HCT116 (cell line): ENCODE measurements around the gene CD200. TPM values are rescaled to one million over a fixed set of nuclear protein-coding genes. Genes with fewer than 3 reads are reported as not detected.

Experiments
- ATAC-seq: fragments of 200-7000 bp; cut with Tn5 transposase; 2 replicates; pipeline ENCODE4 v1.9.1; 2020; ENCODE audit warnings: mild to moderate bottlenecking, moderate library complexity
- BruUV-seq: library from RNA; stranded (reverse); fragments of 400-500 nt; replicated peaks from 2 replicates; lab custom pipeline; 2021; lab: Mats Ljungman, UMichigan
- CTCF ChIA-PET: fragments of 300-600 bp; sonication (Branson Sonifier 250); formaldehyde crosslinking; loops from one replicate; lab custom pipeline; 2021; ENCODE audit warnings: antibody characterized with exemption; lab: Charles Lee
- POLR2A ChIA-PET: fragments of 300-600, 350-600 bp; sonication (Branson Sonifier 250); formaldehyde crosslinking; loops from one replicate; lab custom pipeline; 2021; ENCODE audit warnings: antibody characterized with exemption; lab: Charles Lee
- RAD21 ChIA-PET, 2 experiments: fragments of 300-600 bp; sonication (Branson Sonifier 250); formaldehyde crosslinking; loops; one replicate each; lab custom pipeline; 2023; ENCODE audit warnings: low total read pairs in 2 of 2; ENCODE audit not compliant: uncharacterized antibody in 2 of 2, unreplicated experiment in 2 of 2, low non-redundant PET in 1 of 2; lab: Charles Lee
- DNase-seq: peaks from one replicate; pipeline ENCODE4 v3.0.0-alpha.2; 2010; ENCODE audit warnings: low read depth, low spot score
- H2AFZ ChIP-seq: fragments of 200-600 bp; shearing (Covaris generic), sonication (generic); 2 replicates; pipeline ENCODE4 v1.6.1; 2017; ENCODE audit warnings: low read depth, mixed run types, mixed read lengths, antibody characterized with exemption, low read length; ENCODE audit not compliant: poor library complexity, severe bottlenecking
- H3K27ac ChIP-seq: 2 replicates; pipeline ENCODE4 v1.5.1; 2012; ENCODE audit warnings: low read depth, low read length
- H3K27me3 ChIP-seq: fragments of 200-600 bp; sonication (generic); 2 replicates; pipeline ENCODE4 v1.6.1; 2016; ENCODE audit warnings: mixed run types, low read length, mixed read lengths; ENCODE audit not compliant: insufficient read depth
- H3K36me3 ChIP-seq, 2 experiments: fragments of 200-500 bp in 1 of 2; fragments of 200-600 bp in 1 of 2; sonication (Bioruptor generic) in 1 of 2; sonication (generic) in 1 of 2; 2 replicates each; pipeline versions ENCODE4 v1.5.1 to v1.6.1; 2014 to 2016; ENCODE audit warnings: low read length in 2 of 2, inconsistent platforms in 1 of 2, mixed read lengths in 1 of 2, mixed run types in 1 of 2; ENCODE audit not compliant: insufficient read depth in 2 of 2, control insufficient read depth in 1 of 2
- H3K4me1 ChIP-seq, 2 experiments: fragments of 200-600 bp in 1 of 2; sonication (generic) in 1 of 2; 2 replicates each; pipeline versions ENCODE4 v1.5.1 to v1.6.1; 2012 to 2017; ENCODE audit warnings: low read length in 2 of 2, inconsistent platforms in 1 of 2, mild to moderate bottlenecking in 1 of 2, mixed read lengths in 1 of 2, mixed run types in 1 of 2, moderate library complexity in 1 of 2; ENCODE audit not compliant: insufficient read depth in 2 of 2, control insufficient read depth in 1 of 2
- H3K4me2 ChIP-seq: fragments of 200-600 bp; sonication (generic); 2 replicates; pipeline ENCODE4 v1.6.1; 2017; ENCODE audit warnings: mixed run types, low read length, mixed read lengths
- H3K4me3 ChIP-seq, 2 experiments: fragments of 200-600 bp in 1 of 2; sonication (generic) in 1 of 2; replicated peaks in 1 of 2; 2 replicates each; pipeline ENCODE4 v1.5.1; 2011 to 2016; ENCODE audit warnings: low read length in 2 of 2, control low read depth in 1 of 2, low read depth in 1 of 2, mild to moderate bottlenecking in 1 of 2, mixed read lengths in 1 of 2, mixed run types in 1 of 2
- H3K79me2 ChIP-seq: fragments of 200-600 bp; sonication (generic); 2 replicates; pipeline ENCODE4 v1.6.1; 2017; ENCODE audit warnings: mild to moderate bottlenecking, mixed run types, low read length, moderate library complexity, mixed read lengths; ENCODE audit not compliant: insufficient read depth
- H3K9ac ChIP-seq: fragments of 200-600 bp; sonication (generic); 2 replicates; pipeline ENCODE4 v1.6.1; 2016; ENCODE audit warnings: low read length, mixed read lengths
- H3K9me2 ChIP-seq: fragments of 200-600 bp; sonication (generic), shearing (Covaris generic); 2 replicates; pipeline ENCODE4 v1.6.1; 2017; ENCODE audit warnings: mixed run types, mild to moderate bottlenecking, moderate library complexity; ENCODE audit not compliant: insufficient read depth
- H3K9me3 ChIP-seq, 2 experiments: fragments of 200-500 bp in 1 of 2; fragments of 200-600 bp in 1 of 2; sonication (Bioruptor generic) in 1 of 2; sonication (generic) in 1 of 2; 2 replicates each; pipeline ENCODE4 v1.6.1; 2014 to 2017; ENCODE audit warnings: low read length in 2 of 2, mixed read lengths in 2 of 2, inconsistent platforms in 1 of 2, low read depth in 1 of 2, mild to moderate bottlenecking in 1 of 2, mixed run types in 1 of 2, moderate library complexity in 1 of 2; ENCODE audit not compliant: control insufficient read depth in 1 of 2, insufficient read depth in 1 of 2
- H4K20me1 ChIP-seq: fragments of 200-600 bp; sonication (generic), shearing (Covaris generic); 2 replicates; pipeline ENCODE4 v1.6.1; 2017; ENCODE audit warnings: mixed run types, mild to moderate bottlenecking, moderate library complexity; ENCODE audit not compliant: insufficient read depth
- ATF3 ChIP-seq: IDR thresholded peaks from 2 replicates; pipeline ENCODE4 v1.6.1; 2012
- CEBPB ChIP-seq: IDR thresholded peaks from 2 replicates; pipeline ENCODE4 v1.6.1; 2012; ENCODE audit warnings: low read depth
- CTCF ChIP-seq, 3 experiments: fragments of 200-600 bp in 1 of 3; sonication (generic) in 1 of 3; IDR thresholded peaks in 2 of 3; conservative IDR thresholded peaks in 1 of 3; 2 replicates each; pipeline ENCODE4 v1.5.1; 2012 to 2017; ENCODE audit warnings: low read depth in 2 of 3, low read length in 2 of 3, antibody characterized with exemption in 1 of 3, borderline replicate concordance in 1 of 3, control low read depth in 1 of 3, mild to moderate bottlenecking in 1 of 3, mixed read lengths in 1 of 3, mixed run types in 1 of 3, moderate library complexity in 1 of 3; ENCODE audit not compliant: insufficient read depth in 1 of 3
- EGR1 ChIP-seq: IDR thresholded peaks from 2 replicates; pipeline ENCODE4 v1.6.1; 2012; ENCODE audit warnings: low read depth
- ELF1 ChIP-seq: IDR thresholded peaks from 2 replicates; pipeline ENCODE4 v1.6.1; 2012; ENCODE audit warnings: low read depth, borderline replicate concordance
- FOSL1 ChIP-seq: IDR thresholded peaks from 2 replicates; pipeline ENCODE4 v1.6.1; 2012; ENCODE audit warnings: low read depth
- POLR2A ChIP-seq: IDR thresholded peaks from 2 replicates; pipeline ENCODE4 v1.7.0; 2011; ENCODE audit warnings: borderline replicate concordance; ENCODE audit not compliant: insufficient read depth, insufficient read length; ENCODE audit errors: extremely low read depth
- SIN3A ChIP-seq: IDR thresholded peaks from 2 replicates; pipeline ENCODE4 v1.6.1; 2012; ENCODE audit warnings: low read depth
- SP1 ChIP-seq: IDR thresholded peaks from 2 replicates; pipeline ENCODE4 v1.6.1; 2012; ENCODE audit warnings: low read depth
- SRF ChIP-seq: IDR thresholded peaks from 2 replicates; pipeline ENCODE4 v1.6.1; 2012; ENCODE audit warnings: low read depth
- TCF7L2 ChIP-seq: IDR thresholded peaks from 2 replicates; pipeline ENCODE4 v1.7.0; 2011; ENCODE audit warnings: borderline replicate concordance, inconsistent platforms; ENCODE audit not compliant: insufficient read depth, insufficient read length; ENCODE audit errors: extremely low read depth
- ZFX ChIP-seq: fragments of 450-650 bp; IDR thresholded peaks from 2 replicates; pipeline ENCODE4 v1.6.1; 2017
- intact Hi-C: fragments of 100-400 bp; cut with micrococcal nuclease; formaldehyde crosslinking; loops from 2 replicates; pipeline ENCODE4 v1.10.0; 2022
- total RNA-seq: library from RNA; stranded (reverse); gene quantifications from one replicate; pipeline ENCODE4 v1.2.1, GENCODE V29; 2021; ENCODE audit not compliant: unreplicated experiment

The CD200 gene
- total RNA-seq, 1 experiment from 2014 or later = not detected

GRCh38 chr3:112304611-112305010 lies 28.3 kb upstream of the CD200 start:
- H3K4me3 ChIP-seq = no peak overlapping the region
- H3K4me2 ChIP-seq = no peak overlapping the region
- no peaks in the 10 kb centered on the region for H3K9me2 ChIP-seq
- TF ChIP-seq ELF1 (no peak), FOSL1 (no peak), CTCF (IDR thresholded peaks at IDR 0.05 in 2 of 3, conservative IDR thresholded peaks at IDR 0.05 in 1 of 3; ENCODE audit: borderline replicate concordance in 1 of 3, insufficient read depth in 1 of 3, low read depth in 2 of 3, low read length in 2 of 3) (peak in 2 of 3 experiments; percentile 21 to 26; a peak in 3 of 6 replicates), CEBPB (no peak)
- RAD21 ChIA-PET = no interaction called here
- peak; percentile 49; the same call in 1 of the 2 replicates for ATAC-seq
- no peak for DNase-seq
- no peaks in the 10 kb centered on the region for H3K4me1 ChIP-seq
- no peaks in the 10 kb centered on the region for H3K27me3 ChIP-seq
- POLR2A ChIA-PET = interaction anchor here (1.1 kb wide), 1 partner anchor 11 kb away, joined by 3 read pairs; the partner anchor contains the start of gene SLC9C1
- no peaks in the 10 kb centered on the region for H3K9me3 ChIP-seq
- H3K9ac ChIP-seq = no peak overlapping the region
- no peaks in the 10 kb centered on the region for H3K36me3 ChIP-seq
- H3K79me2 ChIP-seq = no peaks in the 10 kb centered on the region
- H3K27ac ChIP-seq = no peak overlapping the region
- CTCF ChIA-PET = interaction anchor here (0.6 to 1.7 kb wide), 2 partner anchors 11 to 27 kb away, joined by 5 to 8 read pairs; partner anchors contain the start of gene SLC9C1
- intact Hi-C loops = no loop called here
- no peak overlapping the region for H2AFZ ChIP-seq
- no TSS peak for BruUV-seq
- no peaks in the 10 kb centered on the region for H4K20me1 ChIP-seq

- no peak overlapping the region for H3K4me3 ChIP-seq
- no peak overlapping the region for H3K27ac ChIP-seq
- H3K27me3 ChIP-seq = no peaks in the 10 kb centered on the region
- H2AFZ ChIP-seq = no peak overlapping the region
- no peaks in the 10 kb centered on the region for H4K20me1 ChIP-seq
- no peak for TF ChIP-seq SRF
- no peak for TF ChIP-seq CEBPB
- TF ChIP-seq EGR1 = no peak
- no peak for TF ChIP-seq POLR2A
- no peak for TF ChIP-seq TCF7L2
- TF ChIP-seq SIN3A = no peak
- no peak for TF ChIP-seq ATF3
- no peak for TF ChIP-seq ZFX
- no peak for TF ChIP-seq SP1
- no peak overlapping the region for H3K9ac ChIP-seq
- H3K4me2 ChIP-seq = no peak overlapping the region
- RAD21 ChIA-PET = no interaction called here
- ATAC-seq (no peak), DNase-seq (no peak)
- POLR2A ChIA-PET = no interaction called here
- no peaks in the 10 kb centered on the region for H3K4me1 ChIP-seq
- intact Hi-C loops = no loop called here
- no peaks in the 10 kb centered on the region for H3K36me3 ChIP-seq
- no TSS peak for BruUV-seq
- CTCF ChIA-PET = no interaction called here
- H3K9me3 ChIP-seq = no peaks in the 10 kb centered on the region
- H3K9me2 ChIP-seq = no peaks in the 10 kb centered on the region
- no peaks in the 10 kb centered on the region for H3K79me2 ChIP-seq
These were observed 26.1 kb upstream of the CD200 start for GRCh38 chr3:112306825-112307224.
